GM20000 (cell line): Measurements from ENCODE around the gene TMEM86A.
"Not testable (repeated sequence)": the region's sequence is repeated elsewhere in the genome, so short reads cannot be mapped to it uniquely, and the experiment has no call there.

Experiments used
- DNase-seq: peaks from one replicate; pipeline ENCODE4 v3.0.0; 2012; ENCODE audit warnings: low spot score
- TF ChIP-seq, protein P1 (sequence below): IDR thresholded peaks from 2 replicates; pipeline ENCODE4 v1.5.1; 2012; ENCODE audit warnings: mild to moderate bottlenecking, control low read depth; ENCODE audit errors: extremely low read depth, missing control alignments

The TMEM86A gene, protein sequence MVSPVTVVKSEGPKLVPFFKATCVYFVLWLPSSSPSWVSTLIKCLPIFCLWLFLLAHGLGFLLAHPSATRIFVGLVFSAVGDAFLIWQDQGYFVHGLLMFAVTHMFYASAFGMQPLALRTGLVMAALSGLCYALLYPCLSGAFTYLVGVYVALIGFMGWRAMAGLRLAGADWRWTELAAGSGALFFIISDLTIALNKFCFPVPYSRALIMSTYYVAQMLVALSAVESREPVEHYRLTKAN

DNA sequence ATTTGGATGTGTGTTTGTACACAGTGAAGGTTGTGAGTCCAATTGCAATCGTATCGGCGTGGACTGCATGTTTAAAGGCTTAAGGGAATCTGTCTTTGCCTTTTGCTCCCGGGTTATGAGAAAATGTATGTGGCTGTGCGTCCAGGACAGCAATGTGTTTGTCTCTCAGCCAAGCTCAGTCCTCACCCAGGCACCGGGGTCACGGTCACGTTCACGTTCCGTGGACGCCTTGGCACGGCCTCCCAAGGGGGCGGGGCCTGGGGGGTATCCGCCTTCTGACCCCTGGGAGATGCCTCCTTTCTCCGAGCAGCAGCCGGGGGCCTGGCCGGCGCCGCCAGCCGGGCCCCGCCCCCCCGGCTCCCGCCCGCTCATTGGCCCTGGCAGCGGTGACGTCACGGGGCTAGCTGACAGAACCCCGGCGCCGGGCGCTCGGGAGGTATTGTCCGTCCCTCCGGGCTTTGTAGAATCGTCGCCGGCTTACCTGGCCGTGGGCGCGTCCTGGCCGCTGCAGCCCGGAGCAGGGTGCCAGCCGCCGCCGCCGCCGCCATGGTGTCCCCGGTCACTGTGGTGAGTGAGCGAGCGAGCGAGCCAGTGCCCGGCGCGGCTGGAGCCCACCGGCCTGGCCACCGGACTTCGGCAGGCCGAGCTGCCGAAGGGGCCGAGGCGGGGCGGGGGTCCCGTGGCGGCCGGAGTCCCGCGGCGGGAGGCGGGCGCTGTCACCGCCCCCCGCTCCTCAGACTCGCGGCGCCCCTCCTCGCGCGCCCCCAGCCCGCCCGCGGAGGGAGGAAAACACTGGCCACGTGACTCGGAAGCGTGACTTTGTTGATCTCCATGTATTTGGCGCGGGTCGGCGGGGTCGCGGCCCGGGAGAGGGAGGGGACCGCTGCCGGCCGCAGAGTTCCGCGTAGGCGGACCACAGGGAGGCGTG is at the start of gene TMEM86A:
Gene TMEM86A (plus strand): TSS at position 439 of the 928 bp plus-strand sequence. CDS start 108 bp downstream, at position 547.
- TF ChIP-seq, protein P1, sequence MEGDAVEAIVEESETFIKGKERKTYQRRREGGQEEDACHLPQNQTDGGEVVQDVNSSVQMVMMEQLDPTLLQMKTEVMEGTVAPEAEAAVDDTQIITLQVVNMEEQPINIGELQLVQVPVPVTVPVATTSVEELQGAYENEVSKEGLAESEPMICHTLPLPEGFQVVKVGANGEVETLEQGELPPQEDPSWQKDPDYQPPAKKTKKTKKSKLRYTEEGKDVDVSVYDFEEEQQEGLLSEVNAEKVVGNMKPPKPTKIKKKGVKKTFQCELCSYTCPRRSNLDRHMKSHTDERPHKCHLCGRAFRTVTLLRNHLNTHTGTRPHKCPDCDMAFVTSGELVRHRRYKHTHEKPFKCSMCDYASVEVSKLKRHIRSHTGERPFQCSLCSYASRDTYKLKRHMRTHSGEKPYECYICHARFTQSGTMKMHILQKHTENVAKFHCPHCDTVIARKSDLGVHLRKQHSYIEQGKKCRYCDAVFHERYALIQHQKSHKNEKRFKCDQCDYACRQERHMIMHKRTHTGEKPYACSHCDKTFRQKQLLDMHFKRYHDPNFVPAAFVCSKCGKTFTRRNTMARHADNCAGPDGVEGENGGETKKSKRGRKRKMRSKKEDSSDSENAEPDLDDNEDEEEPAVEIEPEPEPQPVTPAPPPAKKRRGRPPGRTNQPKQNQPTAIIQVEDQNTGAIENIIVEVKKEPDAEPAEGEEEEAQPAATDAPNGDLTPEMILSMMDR = no peak
- peak; percentile 96 for DNase-seq

GRCh38 chr11:18650353-18650752 is 48.2 kb upstream of the TMEM86A start:
- no peak for DNase-seq
- TF ChIP-seq, protein P1 = no peak

- DNase-seq = peak; percentile 58
- TF ChIP-seq, protein P1 = peak; percentile 56
Measured at GRCh38 chr11:18650859-18651557, 47.6 kb upstream of the TMEM86A start.

DNA sequence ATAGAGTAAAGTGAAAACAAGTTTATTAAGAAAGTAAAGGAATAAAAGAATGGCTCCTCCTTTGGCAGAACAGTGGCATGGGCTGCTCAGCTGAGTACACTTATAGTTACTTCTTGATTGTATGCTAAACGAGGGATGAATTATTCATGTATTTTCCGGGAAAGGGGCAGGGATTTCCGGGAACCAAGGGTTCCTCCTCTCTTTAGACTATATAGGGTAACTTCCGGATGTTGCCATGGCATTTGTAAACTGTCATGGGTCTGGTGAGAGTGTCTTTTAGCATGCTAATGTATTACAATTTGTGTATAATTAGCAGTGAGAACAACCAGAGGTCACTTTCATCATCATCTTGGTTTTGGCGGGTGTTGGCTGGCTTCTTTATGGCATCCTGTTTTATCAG is 40.9 kb upstream of the TMEM86A start:
- DNase-seq = no peak
- TF ChIP-seq, protein P1 = no peak

- not testable (repeated sequence) for DNase-seq
Measured at GRCh38 chr11:18665353-18665872, 33.2 kb upstream of the TMEM86A start.

GRCh38 chr11:18668131-18668530 is 30.4 kb upstream of the TMEM86A start:
- no peak for DNase-seq
- TF ChIP-seq, protein P1 = no peak

- TF ChIP-seq, protein P1 = no peak
- no peak for DNase-seq
Measured at GRCh38 chr11:18669219-18669596, 29.4 kb upstream of the TMEM86A start.
